HepG2 (cell line): ENCODE data around the gene RHOT2. TPM values are rescaled to one million over a fixed set of nuclear protein-coding genes. Genes with fewer than 3 reads are reported as not detected.

Source experiments
- CREM ChIP-seq, 2 experiments: sonication (generic) in 1 of 2; formaldehyde crosslinking in 1 of 2; IDR thresholded peaks; 2 replicates each; pipeline versions ENCODE4 v1.4.0 to v1.6.1; 2016 to 2020; ENCODE audit warnings: antibody characterized with exemption in 1 of 2, mild to moderate bottlenecking in 1 of 2, missing genetic modification reagents in 1 of 2
- EHMT2 ChIP-seq: fragments of 200-600 bp; sonication (generic); IDR thresholded peaks from 2 replicates; pipeline ENCODE4 v1.7.0; 2017; ENCODE audit warnings: antibody characterized with exemption, low read depth, low read length, borderline replicate concordance
- GTF2F1 ChIP-seq: fragments of 150-350 bp; IDR thresholded peaks from 2 replicates; pipeline ENCODE4 v1.6.1; 2014; ENCODE audit warnings: low read length
- HNRNPK ChIP-seq: fragments of 200-400 bp; formaldehyde crosslinking; IDR thresholded peaks from 2 replicates; pipeline ENCODE4 v1.6.1; 2018; ENCODE audit warnings: low read length, low read depth, moderate library complexity, mild to moderate bottlenecking; ENCODE audit not compliant: poor library complexity, severe bottlenecking
- IKZF4 ChIP-seq: sonication (generic); formaldehyde crosslinking; IDR thresholded peaks from 2 replicates; pipeline ENCODE4 v1.5.1; 2020; ENCODE audit warnings: borderline replicate concordance, mild to moderate bottlenecking, low read depth, missing genetic modification reagents; ENCODE audit errors: not compliant biosample characterization
- KDM5A ChIP-seq: fragments of 200-600 bp; sonication (generic); IDR thresholded peaks from 2 replicates; pipeline ENCODE4 v1.7.0; 2018; ENCODE audit warnings: antibody characterized with exemption, mild to moderate bottlenecking, low read length, borderline replicate concordance
- KLF12 ChIP-seq: sonication (generic); formaldehyde crosslinking; IDR thresholded peaks from 2 replicates; pipeline ENCODE4 v1.4.0; 2020; ENCODE audit warnings: missing genetic modification reagents, borderline replicate concordance
- MBNL3 ChIP-seq: fragments of 250-450 bp; sonication (Bioruptor Pico); conservative IDR thresholded peaks from 2 replicates; pipeline ENCODE4 v1.8.0; 2022; ENCODE audit warnings: mild to moderate bottlenecking, inconsistent platforms
- MED1 ChIP-seq: sonication (generic); formaldehyde crosslinking; IDR thresholded peaks from 2 replicates; pipeline ENCODE4 v1.4.0; 2020; ENCODE audit warnings: missing genetic modification reagents
- MIXL1 ChIP-seq: IDR thresholded peaks from 2 replicates; pipeline ENCODE4 v1.6.1; 2016
- PPARG ChIP-seq: conservative IDR thresholded peaks from 2 replicates; pipeline ENCODE4 v1.6.1; 2016; ENCODE audit warnings: missing biosample characterization, missing genetic modification reagents
- REL ChIP-seq: sonication (generic); formaldehyde crosslinking; conservative IDR thresholded peaks from 2 replicates; pipeline ENCODE4 v1.8.0; 2022; ENCODE audit warnings: mild to moderate bottlenecking, missing genetic modification reagents, moderate library complexity
- REST ChIP-seq, 2 experiments: IDR thresholded peaks; 2 replicates each; pipeline ENCODE4 v1.6.1; 2011 to 2012; ENCODE audit warnings: low read length in 2 of 2, borderline replicate concordance in 1 of 2, low read depth in 1 of 2, mild to moderate bottlenecking in 1 of 2, moderate library complexity in 1 of 2
- TFDP2 ChIP-seq: sonication (generic); formaldehyde crosslinking; IDR thresholded peaks from 2 replicates; pipeline ENCODE4 v1.4.0; 2020; ENCODE audit warnings: missing genetic modification reagents
- WIZ ChIP-seq: sonication (generic); formaldehyde crosslinking; IDR thresholded peaks from 2 replicates; pipeline ENCODE4 v1.5.1; 2020; ENCODE audit warnings: mild to moderate bottlenecking, missing genetic modification reagents
- ZC3H4 ChIP-seq: sonication (generic); formaldehyde crosslinking; IDR thresholded peaks from 2 replicates; pipeline ENCODE4 v1.4.0; 2020; ENCODE audit warnings: missing genetic modification reagents, borderline replicate concordance
- ZNF124 ChIP-seq: sonication (generic); formaldehyde crosslinking; IDR thresholded peaks from 2 replicates; pipeline ENCODE4 v1.4.0; 2020; ENCODE audit warnings: missing genetic modification reagents
- ZNF280D ChIP-seq: sonication (generic); formaldehyde crosslinking; IDR thresholded peaks from 2 replicates; pipeline ENCODE4 v1.5.1; 2020; ENCODE audit warnings: mild to moderate bottlenecking, missing genetic modification reagents
- ZNF550 ChIP-seq: sonication (generic); formaldehyde crosslinking; IDR thresholded peaks from 2 replicates; pipeline ENCODE4 v1.4.0; 2020; ENCODE audit warnings: mild to moderate bottlenecking, missing genetic modification reagents, borderline replicate concordance
- ZNF724P ChIP-seq: sonication (generic); formaldehyde crosslinking; IDR thresholded peaks from 2 replicates; pipeline ENCODE4 v1.8.0; 2022; ENCODE audit warnings: missing genetic modification reagents, borderline replicate concordance
- polyA plus RNA-seq, 8 experiments: library from polyadenylated mRNA; depleted of rRNA in 3 of 8; stranded (reverse) in 7 of 8; unstranded in 1 of 8; fragments of >200 nt; fragmentation: Illumina TruSeq in 4 of 8; extraction: Trizol in 4 of 8; gene quantifications; 2 replicates each; pipeline versions ENCODE4 v1.2.1 to v1.2.3, GENCODE V29; 2011 to 2016; ENCODE audit warnings: low read depth in 4 of 8, missing spikeins in 1 of 8, mixed read lengths in 1 of 8; ENCODE audit not compliant: insufficient read depth in 1 of 8
- total RNA-seq, 5 experiments: library from RNA; depleted of rRNA; stranded (reverse); fragments of >200 nt; fragmentation: Illumina TruSeq; extraction: Trizol; gene quantifications; 2 replicates each; pipeline ENCODE4 v1.2.3, GENCODE V29; 2016; ENCODE audit warnings: low read depth in 1 of 5

The RHOT2 gene
- total and polyA plus RNA-seq, 2 of the 13 experiments (the other 11 are each of a cell fraction or from before 2014, with no cell fraction given) = 63.6 to 76.9 TPM

GRCh38 chr16:636206-637080, 31.5 kb upstream of the RHOT2 start, which contains the start of gene METTL26 (continued):
- TF ChIP-seq PPARG (CRISPR knock-in tag) (peak; percentile 40; the same call in 1 of the 2 replicates), ZC3H4 (CRISPR knock-in tag) (no peak), TFDP2 (CRISPR knock-in tag) (peak; percentile 88), MBNL3 (CRISPR knock-in tag) (no peak), ZNF724P (CRISPR knock-in tag) (peak; percentile 93), EHMT2 (no peak), MIXL1 (CRISPR knock-in tag) (no peak), HNRNPK (no peak), ZNF550 (CRISPR knock-in tag) (no peak), KDM5A (peak; percentile 30; the same call in 1 of the 2 replicates), CREM (IDR thresholded peaks at IDR 0.05) (peak; percentile 83), CREM (CRISPR knock-in tag; IDR thresholded peaks at IDR 0.05) (no peak), GTF2F1 (no peak), WIZ (CRISPR knock-in tag) (0 out of 2 replicates have a peak, but pooled peaks have one; percentile 1), REST (IDR thresholded peaks at IDR 0.05; ENCODE audit: borderline replicate concordance in 1 of 2, low read depth in 1 of 2, low read length in 2 of 2) (no peak), ZNF280D (CRISPR knock-in tag) (no peak), KLF12 (CRISPR knock-in tag) (peak; percentile 68; the same call in 1 of the 2 replicates), REL (CRISPR knock-in tag) (peak; percentile 74), ZNF124 (CRISPR knock-in tag) (no peak; the same call in 1 of the 2 replicates), MED1 (CRISPR knock-in tag) (peak; percentile 12; the same call in 1 of the 2 replicates), IKZF4 (CRISPR knock-in tag) (peak; percentile 35)
